CD14-positive monocyte (primary cell): Measurements from ENCODE around the gene KCNN4. TPM values are rescaled to one million over a fixed set of nuclear protein-coding genes. Genes with fewer than 3 reads are reported as not detected.

Experiments
- DNase-seq, 3 donors: peaks; one replicate each; pipeline ENCODE4 v3.0.0-alpha.2; 2011 to 2022
- H2AFZ ChIP-seq: 2 replicates; pipeline ENCODE4 v1.6.0; 2012; ENCODE audit warnings: mild to moderate bottlenecking, low read depth, low read length, inconsistent platforms; ENCODE audit not compliant: insufficient read depth, poor library complexity, severe bottlenecking
- H3K27ac ChIP-seq, 2 donors: 1 replicate in 1 of 2; 2 replicates in 1 of 2; pipeline ENCODE4 v1.5.1; 2012 to 2013; ENCODE audit warnings: low read length in 2 of 2, control low read depth in 1 of 2, inconsistent platforms in 1 of 2, low read depth in 1 of 2, mild to moderate bottlenecking in 1 of 2
- H3K27me3 ChIP-seq, 2 donors: one replicate each; pipeline versions ENCODE4 v1.6.0 to v1.6.1; 2011 to 2013; ENCODE audit warnings: low read length in 2 of 2; ENCODE audit not compliant: control insufficient read depth in 2 of 2, insufficient read depth in 2 of 2
- H3K36me3 ChIP-seq, 2 donors: replicated peaks in 1 of 2; 1 replicate in 1 of 2; 2 replicates in 1 of 2; pipeline versions ENCODE4 v1.5.1 to v1.6.1; 2012 to 2013; ENCODE audit warnings: low read length in 2 of 2, control low read depth in 1 of 2, inconsistent platforms in 1 of 2, mild to moderate bottlenecking in 1 of 2; ENCODE audit not compliant: insufficient read depth in 2 of 2, control insufficient read depth in 1 of 2
- H3K4me1 ChIP-seq, 2 donors: 1 replicate in 1 of 2; 2 replicates in 1 of 2; pipeline versions ENCODE4 v1.5.1 to v1.6.1; 2012 to 2013; ENCODE audit warnings: low read length in 2 of 2, control low read depth in 1 of 2, inconsistent platforms in 1 of 2, mild to moderate bottlenecking in 1 of 2, moderate library complexity in 1 of 2; ENCODE audit not compliant: insufficient read depth in 2 of 2, control insufficient read depth in 1 of 2
- H3K4me2 ChIP-seq: replicated peaks from 2 replicates; pipeline ENCODE3; 2012; ENCODE audit warnings: low read length, moderate library complexity, mild to moderate bottlenecking; ENCODE audit not compliant: poor library complexity, severe bottlenecking; ENCODE audit errors: extremely low read depth
- H3K4me3 ChIP-seq, 3 experiments: fragments of 200-600 bp in 1 of 3; sonication (generic) in 1 of 3; replicated peaks in 1 of 3; 1 replicate in 2 of 3; 2 replicates in 1 of 3; pipeline ENCODE4 v1.5.1; 2011 to 2013; ENCODE audit warnings: low read length in 3 of 3, mild to moderate bottlenecking in 3 of 3, control low read depth in 2 of 3, low read depth in 2 of 3, inconsistent platforms in 1 of 3, moderate library complexity in 1 of 3
- H3K79me2 ChIP-seq: 2 replicates; pipeline ENCODE4 v1.6.0; 2012; ENCODE audit warnings: mild to moderate bottlenecking, control low read depth, inconsistent platforms, low read length, moderate library complexity; ENCODE audit not compliant: insufficient read depth
- H3K9ac ChIP-seq: 2 replicates; pipeline ENCODE4 v1.6.0; 2017; ENCODE audit warnings: low read length, mild to moderate bottlenecking; ENCODE audit not compliant: insufficient read depth, poor library complexity, severe bottlenecking
- H3K9me3 ChIP-seq, 2 donors: replicated peaks in 1 of 2; 1 replicate in 1 of 2; 2 replicates in 1 of 2; pipeline versions ENCODE4 v1.5.1 to v1.6.1; 2012 to 2013; ENCODE audit warnings: low read length in 2 of 2, control low read depth in 1 of 2; ENCODE audit not compliant: control insufficient read depth in 1 of 2, insufficient read depth in 1 of 2
- H4K20me1 ChIP-seq: 2 replicates; pipeline ENCODE4 v1.6.0; 2012; ENCODE audit warnings: mild to moderate bottlenecking, low read length, control low read depth, moderate library complexity; ENCODE audit not compliant: insufficient read depth
- H3K27ac Mint-ChIP-seq, 7 donors: one replicate each; pipeline ENCODE4 v1.8.0; 2020; ENCODE audit warnings: mild to moderate bottlenecking in 7 of 7, mixed read lengths in 7 of 7, moderate library complexity in 6 of 7, inconsistent platforms in 2 of 7
- H3K27me3 Mint-ChIP-seq, 3 donors: one replicate each; pipeline ENCODE4 v1.8.0; 2021 to 2022; ENCODE audit warnings: low read depth in 3 of 3, mild to moderate bottlenecking in 3 of 3, mixed read lengths in 3 of 3, moderate library complexity in 3 of 3, inconsistent platforms in 1 of 3
- H3K36me3 Mint-ChIP-seq, 2 donors: one replicate each; pipeline ENCODE4 v1.8.0; 2020; ENCODE audit warnings: mixed read lengths in 2 of 2, inconsistent platforms in 1 of 2, mild to moderate bottlenecking in 1 of 2
- H3K4me1 Mint-ChIP-seq: one replicate; pipeline ENCODE4 v1.8.0; 2020; ENCODE audit warnings: mild to moderate bottlenecking, mixed read lengths
- H3K4me3 Mint-ChIP-seq, 2 donors: one replicate each; pipeline ENCODE4 v1.8.0; 2020; ENCODE audit warnings: mild to moderate bottlenecking in 2 of 2, mixed read lengths in 2 of 2, moderate library complexity in 1 of 2
- H3K9me3 Mint-ChIP-seq, 7 donors: one replicate each; pipeline ENCODE4 v1.8.0; 2020 to 2022; ENCODE audit warnings: mixed read lengths in 7 of 7, mild to moderate bottlenecking in 6 of 7, moderate library complexity in 6 of 7, inconsistent platforms in 2 of 7
- CTCF ChIP-seq: fragments of 200-600 bp; IDR thresholded peaks from one replicate; pipeline ENCODE4 v1.8.0; 2022; ENCODE audit warnings: antibody characterized with exemption, mild to moderate bottlenecking
- WGBS: methylation state at CpG from one replicate; pipeline ENCODE4 v1.1.5; 2013; ENCODE audit warnings: missing lambda C conversion rate; ENCODE audit not compliant: insufficient coverage; 5-methylcytosine and 5-hydroxymethylcytosine counted together
- intact Hi-C, 2 donors: fragments of 100-400 bp; cut with micrococcal nuclease; formaldehyde crosslinking; loops; one replicate each; pipeline versions ENCODE4 v1.15.0 to v1.15.1; 2023
- polyA plus RNA-seq, 3 donors: library from polyadenylated mRNA; depleted of rRNA in 1 of 3; unstranded in 2 of 3; stranded (reverse) in 1 of 3; fragments of 300-500 nt in 2 of 3; fragments of >200 nt in 1 of 3; fragmentation: Illumina TruSeq in 2 of 3; gene quantifications; 1 replicate in 2 of 3; 2 replicates in 1 of 3; pipeline ENCODE4 v1.2.3, GENCODE V29; 2012 to 2021

KCNN4 gene
- polyA plus RNA-seq, 3 donors = 12.9 to 70.4 (median 17.1) TPM

- Histone ChIP-seq H3K4me1 (no peaks in the 10 kb centered on the region), H3K36me3 (no peaks in the 10 kb centered on the region), H2AFZ (no peak overlapping the region), H3K9ac (no peak overlapping the region), H3K4me3 (no peak overlapping the region), H3K9me3 (no peaks in the 10 kb centered on the region), H3K27ac (no peak overlapping the region), H3K79me2 (no peaks in the 10 kb centered on the region), H4K20me1 (no peaks in the 10 kb centered on the region), H3K27me3 (no peaks in the 10 kb centered on the region), H3K4me2 (no peak overlapping the region)
- Mint-ChIP-seq H3K4me3 (no peak overlapping the region), H3K36me3 (no peaks in the 10 kb centered on the region), H3K4me1 (peaks cover 2% of the 10 kb centered on the region), H3K9me3 (peaks cover 0 to 7% (median 0%) of the 10 kb centered on the region in 7 donors), H3K27me3 (peaks cover 11 to 22% (median 14%) of the 10 kb centered on the region in 3 donors), H3K27ac (peak overlapping the region in 1 of 7 donors; percentile 58)
- 29% methylated on average over 2 of the region's 2 CpGs for WGBS
- intact Hi-C loops = loop anchor here in 1 of 2 donors (5.0 to 10.0 kb wide), 2 partner anchors 67 to 350 kb away; no protein-coding TSS in a partner anchor
- TF ChIP-seq CTCF = no peak
- no peak for DNase-seq
These were observed 23.7 kb upstream of the KCNN4 start for GRCh38 chr19:43804432-43804831.

GRCh38 chr19:43802216-43802951, 21.6 kb upstream of the KCNN4 start, which contains the start of gene LYPD5:
TSS of gene LYPD5 (minus strand) at chr19:43802447. CDS start at chr19:43802380, 67 bp downstream.
- no peak for DNase-seq
- no peak within 1 kb of the TSS for H3K4me2 ChIP-seq
- H3K36me3 ChIP-seq = no peaks in the 10 kb centered on the region
- peaks cover 15% of the 10 kb centered on the region for H3K4me1 Mint-ChIP-seq
- H3K27ac Mint-ChIP-seq = peak within 1 kb of the TSS in 1 of 7 donors; percentile 51
- TF ChIP-seq CTCF = no peak
- intact Hi-C loops = loop anchor here in 1 of 2 donors (5.0 to 10.0 kb wide), 2 partner anchors 65 to 348 kb away; no protein-coding TSS in a partner anchor
- no peak within 1 kb of the TSS for H2AFZ ChIP-seq
- no peaks in the 10 kb centered on the region for H3K79me2 ChIP-seq
- WGBS = 91% methylated on average over 6 of the region's 12 CpGs
- H3K4me3 ChIP-seq = no peak within 1 kb of the TSS
- H3K4me3 Mint-ChIP-seq = no peak within 1 kb of the TSS
- peaks cover 11% of the 10 kb centered on the region in 2 donors for H3K4me1 ChIP-seq
- peaks cover 0 to 4% (median 0%) of the 10 kb centered on the region in 7 donors for H3K9me3 Mint-ChIP-seq
- no peaks in the 10 kb centered on the region for H3K27me3 ChIP-seq
- H3K27ac ChIP-seq = no peak within 1 kb of the TSS
- H3K27me3 Mint-ChIP-seq = peaks cover 10 to 35% (median 20%) of the 10 kb centered on the region in 3 donors
- H3K9ac ChIP-seq = no peak within 1 kb of the TSS
- H3K9me3 ChIP-seq = no peaks in the 10 kb centered on the region
- H3K36me3 Mint-ChIP-seq = no peaks in the 10 kb centered on the region
- no peaks in the 10 kb centered on the region for H4K20me1 ChIP-seq
